Retinal pigment epithelial cell (primary cell): ENCODE results near the gene HSPB7.
"Not testable (repeated sequence)": the region's sequence is repeated elsewhere in the genome, so short reads cannot be mapped to it uniquely, and the experiment has no call there.

Source experiments
- DNase-seq: peaks from one replicate; pipeline ENCODE4 v3.0.0-alpha.2; 2010; ENCODE audit warnings: low read depth
- H3K4me3 ChIP-seq: 2 replicates; pipeline ENCODE4 v1.5.1; 2011; ENCODE audit warnings: mild to moderate bottlenecking, low read length, control low read depth, moderate library complexity
- CTCF ChIP-seq: conservative IDR thresholded peaks from 2 replicates; pipeline ENCODE4 v1.5.1; 2011; ENCODE audit warnings: low read depth, low read length, control low read depth, inconsistent platforms

Gene HSPB7

GRCh38 chr1:15991427-15992186 is 26.2 kb downstream of the HSPB7 start:
- TF ChIP-seq CTCF: no peak
- DNase-seq: no peak
- no peak overlapping the region for H3K4me3 ChIP-seq

GRCh38 chr1:15989776-15990175 is 28.1 kb downstream of the HSPB7 start:
- no peak overlapping the region for H3K4me3 ChIP-seq
- no peak for DNase-seq
- TF ChIP-seq CTCF: no peak

- TF ChIP-seq CTCF: no peak
- H3K4me3 ChIP-seq: no peak overlapping the region
- DNase-seq: no peak
These were observed 28.7 kb downstream of the HSPB7 start for GRCh38 chr1:15988856-15989736.

- no peak overlapping the region for H3K4me3 ChIP-seq
- TF ChIP-seq CTCF: no peak
- DNase-seq: no peak
These were observed 32.1 kb downstream of the HSPB7 start for GRCh38 chr1:15985611-15986297.

GRCh38 chr1:15983275-15983674 is 34.6 kb downstream of the HSPB7 start:
- no peak for TF ChIP-seq CTCF
- no peak overlapping the region for H3K4me3 ChIP-seq
- no peak for DNase-seq

- DNase-seq: no peak
- no peak for TF ChIP-seq CTCF
- H3K4me3 ChIP-seq: no peak overlapping the region
These were observed 36.2 kb downstream of the HSPB7 start for GRCh38 chr1:15981679-15982078.

GRCh38 chr1:15977947-15978346 is 39.9 kb downstream of the HSPB7 start:
- not testable (repeated sequence) for H3K4me3 ChIP-seq, DNase-seq
